ENCODE data around the gene CABLES2.
"Not testable (repeated sequence)": the region's sequence is repeated elsewhere in the genome, so short reads cannot be mapped to it uniquely, and the experiment has no call there.

CABLES2 gene

DNA sequence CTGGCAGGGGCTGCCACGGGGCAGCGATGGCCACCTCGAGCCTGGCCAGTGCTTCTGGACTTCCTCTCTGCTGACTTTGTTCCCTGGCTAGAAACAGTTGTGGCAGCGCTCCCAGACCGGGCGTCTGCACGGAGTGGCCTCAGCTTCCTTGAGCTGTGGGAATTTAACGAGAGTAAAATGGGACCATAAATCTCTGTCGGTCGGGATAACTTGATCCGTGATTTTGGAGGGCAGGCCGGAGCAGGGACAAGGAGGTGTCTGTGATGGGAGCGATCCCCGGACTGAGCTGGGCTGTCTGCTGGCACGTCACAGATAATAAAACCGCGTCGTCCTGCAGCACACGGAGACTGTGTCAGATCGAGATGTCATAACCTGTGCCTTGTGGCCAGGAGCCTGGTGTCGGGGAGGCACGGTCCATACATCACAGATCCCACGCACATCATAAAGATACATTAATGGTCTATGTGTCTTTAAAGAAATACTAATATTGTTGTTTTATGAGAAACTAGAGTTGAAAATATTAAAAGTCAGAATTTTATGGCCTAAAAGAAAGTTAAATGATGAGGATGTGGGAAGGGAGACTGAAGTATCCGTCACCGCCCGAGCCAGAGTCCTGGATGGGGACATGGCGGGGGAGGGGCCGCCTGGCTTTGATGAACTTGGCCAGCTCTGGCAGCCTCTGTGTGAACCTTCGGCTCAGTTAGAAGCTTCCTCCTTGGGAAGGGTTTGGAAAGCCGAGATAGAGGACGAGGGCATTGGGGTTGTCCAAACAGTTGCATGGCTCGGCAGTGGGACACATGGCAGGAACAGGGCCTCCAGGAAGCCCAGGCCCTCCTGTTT is 26.8 kb upstream of the CABLES2 start:
- DNase-seq = no peak

DNA sequence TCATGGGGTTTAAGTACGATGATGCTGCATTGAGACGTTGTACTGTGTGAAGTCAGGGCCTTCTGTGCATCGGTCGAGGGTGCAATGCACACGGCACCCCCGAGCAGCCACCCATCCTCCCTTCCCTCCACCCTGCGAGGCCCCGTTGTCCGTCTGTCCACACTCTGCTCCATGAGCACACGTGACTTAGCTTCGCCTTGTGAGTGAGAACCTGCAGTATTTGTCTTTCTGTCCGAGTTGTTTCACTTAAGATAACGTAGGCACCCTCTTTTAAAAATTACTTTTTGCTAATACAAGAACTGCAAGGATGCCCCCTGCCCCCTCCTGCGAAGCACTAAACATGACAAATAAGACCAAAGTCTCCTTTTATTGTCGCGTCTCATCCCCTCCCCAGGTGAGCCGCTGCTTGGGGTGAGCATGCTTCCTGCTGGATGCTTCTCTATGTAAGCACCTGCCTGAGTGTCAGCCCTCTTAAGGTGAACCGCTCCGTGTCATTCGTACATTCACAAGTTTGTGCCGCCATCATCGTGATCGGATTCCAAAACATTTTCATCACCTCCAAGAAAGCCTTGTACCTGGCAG is 23.9 kb upstream of the CABLES2 start:
- no peak for DNase-seq

DNA sequence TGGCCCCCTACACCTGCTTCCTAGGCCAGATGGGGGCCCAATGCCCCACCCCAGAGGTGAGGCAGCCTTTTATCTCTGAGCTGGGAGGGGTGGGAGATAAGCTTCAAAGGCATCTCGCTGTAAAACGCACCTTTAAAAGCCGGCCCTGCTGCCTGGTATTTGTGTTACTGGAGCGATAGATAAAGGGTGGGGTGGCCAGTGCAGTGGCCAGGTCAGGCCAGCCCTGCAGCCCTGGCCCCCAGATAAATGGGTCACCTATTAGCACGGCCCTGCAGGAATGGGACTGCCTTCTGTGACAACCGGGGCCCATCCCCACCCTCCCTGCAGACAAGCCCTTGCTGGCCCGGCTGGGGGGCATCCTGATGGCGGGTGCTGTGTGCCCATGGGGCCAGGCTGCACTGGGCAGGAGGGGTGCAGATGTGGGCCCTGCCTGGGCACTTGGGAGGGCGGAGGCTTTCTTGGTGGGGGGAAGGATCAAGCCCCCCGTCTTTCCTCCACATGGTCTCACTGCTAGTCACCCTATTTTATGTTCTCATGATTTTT is 23.3 kb upstream of the CABLES2 start:
- no peak for DNase-seq

DNA sequence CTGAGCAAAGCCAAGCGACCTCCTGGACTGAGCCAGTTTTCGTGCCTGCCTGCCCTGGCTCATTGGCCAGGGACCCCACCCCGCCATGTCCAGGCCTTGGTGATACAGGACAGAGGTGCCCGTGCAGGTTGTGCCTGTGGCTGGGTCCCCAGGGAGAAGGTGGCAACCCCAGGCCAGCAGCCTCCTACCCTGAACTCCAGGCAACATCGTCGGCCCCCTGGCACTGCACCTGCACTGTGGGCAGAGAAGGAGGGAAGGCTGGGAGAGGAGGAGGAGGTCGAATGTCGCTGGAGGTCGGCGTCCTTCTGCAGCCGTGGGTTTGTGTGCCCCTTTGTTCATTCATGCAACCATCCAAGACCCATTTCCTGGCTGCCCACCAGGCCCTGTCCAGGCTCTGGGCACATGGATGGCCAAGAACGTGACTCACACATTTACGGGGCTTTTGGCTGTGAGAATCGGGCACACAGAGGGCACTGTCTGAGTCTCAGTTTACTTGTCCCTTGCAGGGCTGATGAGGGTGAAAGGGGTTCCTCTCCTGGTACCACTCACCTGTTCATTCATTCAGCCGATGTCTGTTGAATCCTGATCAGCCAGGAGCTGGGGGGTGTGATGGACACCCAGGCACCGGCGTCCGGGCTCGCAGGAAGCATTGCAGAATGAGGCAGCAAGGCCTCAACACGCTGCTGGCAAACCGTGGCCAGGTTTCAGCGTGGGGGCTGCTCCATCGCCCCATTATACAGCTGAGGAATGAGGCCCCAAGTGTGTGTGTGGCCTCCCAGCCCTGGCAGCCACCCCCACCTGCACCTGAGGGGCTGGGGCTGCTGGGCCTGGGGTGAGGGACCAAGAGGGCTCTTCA is 22.6 kb upstream of the CABLES2 start:
- DNase-seq = no peak

DNA sequence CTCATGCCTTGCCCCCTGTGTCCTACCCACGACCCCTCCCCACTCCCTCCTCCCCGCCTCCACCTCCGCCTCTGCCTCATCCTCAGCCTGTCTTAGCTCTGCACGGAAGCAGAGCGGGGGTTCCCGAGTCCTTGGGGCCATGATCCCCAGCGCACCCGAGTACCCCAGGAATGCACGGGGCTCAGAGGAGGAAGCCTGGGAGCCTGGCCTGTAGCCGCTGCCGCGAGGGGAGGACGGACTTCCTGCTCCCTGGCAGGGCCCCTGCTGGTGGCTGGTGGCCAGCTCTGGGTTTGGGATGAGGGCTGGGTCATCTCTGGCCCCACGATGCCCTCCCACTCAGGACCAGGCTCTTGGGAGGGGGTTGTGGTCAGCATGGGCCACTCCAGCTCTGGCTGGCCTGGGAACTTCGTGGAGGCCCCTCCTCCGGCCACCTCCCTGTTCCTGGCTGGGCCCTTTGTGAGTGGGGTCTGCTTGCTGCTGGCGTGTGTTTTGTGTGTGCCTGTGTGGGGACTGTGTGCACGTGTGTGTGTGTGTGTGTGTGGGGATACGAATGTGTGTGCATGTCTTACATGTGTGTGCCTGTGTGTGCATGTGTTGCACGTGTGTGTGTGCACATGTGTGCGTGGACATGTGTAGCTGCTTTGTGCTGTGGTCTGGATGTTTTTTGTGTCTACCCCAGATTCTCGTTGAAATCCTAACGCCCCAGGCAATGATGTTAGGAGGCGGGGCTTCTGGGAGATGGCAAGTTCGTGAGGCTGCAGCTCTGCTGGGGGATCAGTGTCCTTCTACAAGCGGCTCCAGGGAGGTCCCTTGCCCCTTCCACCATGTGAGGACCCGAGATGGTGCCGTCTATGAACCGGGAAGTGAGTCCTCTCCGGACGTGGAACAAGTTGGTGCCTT is 21.6 kb upstream of the CABLES2 start:
- no peak for DNase-seq

DNA sequence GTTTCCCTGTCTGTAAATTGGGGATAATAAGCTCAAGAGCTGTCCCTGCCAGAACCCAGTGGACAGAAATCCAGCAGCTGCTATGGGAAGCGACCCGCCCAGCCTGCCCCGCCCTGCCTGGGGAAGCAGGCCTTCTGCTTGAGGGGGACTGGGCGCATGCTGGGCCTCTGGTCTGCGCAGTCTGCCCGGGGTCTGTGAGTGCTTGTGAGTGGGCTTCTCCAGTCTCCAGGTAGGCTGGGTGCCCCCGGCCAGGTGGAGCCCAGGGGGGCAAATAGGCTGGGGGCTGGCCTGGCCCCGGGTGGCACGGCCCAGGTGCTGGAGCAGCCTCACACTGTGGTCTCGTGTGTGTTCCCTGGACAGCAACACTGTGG is 20.9 kb upstream of the CABLES2 start:
- DNase-seq = no peak

DNA sequence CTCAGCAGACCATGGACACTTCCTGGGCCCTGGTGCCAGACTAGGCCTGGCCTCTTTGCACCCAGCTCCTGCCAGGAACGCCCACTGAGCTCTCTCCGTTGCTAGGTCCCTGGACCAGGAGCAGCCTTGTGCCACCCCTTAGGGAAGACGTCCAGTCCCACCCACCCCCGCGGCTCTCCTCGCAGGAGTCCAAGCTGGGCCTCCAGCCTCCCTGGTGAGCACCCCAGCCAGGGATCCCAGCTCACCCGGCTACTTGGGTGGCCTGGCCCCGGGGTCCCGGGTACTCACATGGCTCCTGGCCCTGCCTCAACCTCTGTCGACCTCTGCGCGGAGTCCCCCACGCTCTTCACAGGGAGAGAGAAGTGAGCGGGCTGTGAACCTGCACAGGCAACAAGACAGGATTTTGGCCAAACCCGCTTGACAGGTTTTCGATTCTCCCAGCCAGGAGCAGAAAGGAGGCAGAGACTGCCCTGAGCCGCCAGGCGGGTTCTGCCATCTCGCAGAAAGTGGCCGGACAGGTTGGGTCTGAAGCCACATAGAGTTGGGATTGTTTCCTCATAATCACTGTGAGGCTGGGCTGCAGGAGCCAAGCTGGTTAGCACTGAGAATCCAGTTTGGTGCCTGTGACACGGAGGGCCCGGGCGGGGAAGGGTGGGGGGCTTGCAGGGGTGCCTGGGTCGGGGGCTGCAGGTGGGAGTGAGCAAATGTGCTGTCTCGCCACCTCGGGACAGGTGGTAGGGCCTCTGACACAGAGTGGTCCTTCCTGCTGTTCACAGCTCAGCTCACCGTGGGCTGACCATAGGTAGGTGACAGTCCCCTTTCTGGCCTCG is 20.3 kb upstream of the CABLES2 start, which contains the start of gene RBBP8NL:
TSS of gene RBBP8NL (minus strand) at position 368 of the 830 bp plus-strand sequence. CDS start 7,892 bp downstream, outside the sequence.
- no peak for DNase-seq

DNA sequence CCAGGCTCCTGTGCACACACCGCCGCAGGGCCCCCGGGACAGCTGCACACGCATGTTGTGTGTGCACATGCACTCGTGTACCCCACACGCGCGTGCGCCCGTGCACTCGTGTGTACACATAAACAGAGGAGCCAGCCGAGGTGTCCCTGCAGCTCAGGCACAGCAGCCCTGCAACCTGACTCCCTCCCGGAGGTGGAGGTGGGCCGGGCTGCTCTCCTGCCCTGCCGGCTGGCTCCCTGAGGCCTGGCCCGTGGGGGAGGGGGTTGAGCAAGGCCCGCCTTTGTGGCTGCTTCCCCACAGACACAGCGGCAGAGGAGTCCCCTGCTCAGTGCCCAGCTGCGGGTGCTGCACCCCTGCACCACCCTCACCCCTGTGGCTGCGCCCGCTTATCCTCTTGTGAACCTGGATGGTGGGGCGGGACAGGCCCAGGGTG is 19.6 kb upstream of the CABLES2 start:
- DNase-seq = no peak

DNA sequence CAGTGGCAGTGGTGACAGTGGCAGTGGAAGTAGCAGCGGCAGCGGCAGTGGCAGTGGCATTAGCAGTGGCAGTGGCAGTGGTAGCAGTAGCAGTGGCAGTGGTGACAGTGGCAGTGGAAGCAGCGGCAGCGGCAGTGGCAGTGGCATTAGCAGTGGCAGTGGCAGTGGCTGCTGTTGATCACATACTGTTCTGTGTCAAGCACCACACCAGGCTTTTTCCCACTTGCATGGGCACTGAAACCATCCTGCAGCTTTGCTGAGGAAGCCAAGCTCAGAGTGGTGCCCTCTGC is 18.9 kb upstream of the CABLES2 start:
- DNase-seq = not testable (repeated sequence)

DNA sequence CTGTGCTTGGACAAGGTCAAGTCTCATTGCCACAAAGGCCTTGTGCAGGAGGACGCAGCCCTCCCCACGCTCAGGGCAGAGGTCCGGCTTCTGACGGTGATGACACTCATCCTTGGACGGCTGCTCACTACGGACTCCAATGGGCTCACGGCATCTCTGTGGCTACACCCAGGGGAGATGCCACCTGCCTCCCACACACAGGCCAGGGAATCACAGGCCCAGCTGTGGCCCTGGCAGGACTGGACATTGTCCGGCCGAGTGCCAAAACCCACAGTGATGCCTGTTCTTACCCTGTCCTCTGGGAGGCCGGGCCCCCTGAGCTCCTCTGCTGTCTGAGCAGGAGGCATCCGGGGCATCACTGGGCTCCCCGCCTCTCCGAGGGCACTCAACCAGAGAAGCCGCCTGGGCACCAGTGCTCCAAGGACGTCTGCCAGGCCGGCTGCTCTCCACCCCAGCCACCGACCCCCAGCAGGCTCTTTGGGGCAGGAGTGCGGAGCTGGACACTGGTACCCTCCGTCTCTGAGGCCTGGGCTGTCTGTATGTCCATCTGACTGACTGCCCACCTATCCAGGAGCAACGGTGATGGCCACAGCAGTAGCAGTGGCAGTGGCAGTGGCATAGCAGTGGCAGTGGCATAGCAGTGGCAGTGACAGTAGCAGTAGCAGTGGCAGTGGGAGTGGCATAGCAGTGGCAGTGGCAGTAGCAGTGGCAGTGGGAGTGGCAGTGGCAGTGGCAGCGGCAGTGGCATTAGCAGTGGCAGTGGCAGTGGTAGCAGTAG is 18.4 kb upstream of the CABLES2 start:
- no peak for DNase-seq

DNA sequence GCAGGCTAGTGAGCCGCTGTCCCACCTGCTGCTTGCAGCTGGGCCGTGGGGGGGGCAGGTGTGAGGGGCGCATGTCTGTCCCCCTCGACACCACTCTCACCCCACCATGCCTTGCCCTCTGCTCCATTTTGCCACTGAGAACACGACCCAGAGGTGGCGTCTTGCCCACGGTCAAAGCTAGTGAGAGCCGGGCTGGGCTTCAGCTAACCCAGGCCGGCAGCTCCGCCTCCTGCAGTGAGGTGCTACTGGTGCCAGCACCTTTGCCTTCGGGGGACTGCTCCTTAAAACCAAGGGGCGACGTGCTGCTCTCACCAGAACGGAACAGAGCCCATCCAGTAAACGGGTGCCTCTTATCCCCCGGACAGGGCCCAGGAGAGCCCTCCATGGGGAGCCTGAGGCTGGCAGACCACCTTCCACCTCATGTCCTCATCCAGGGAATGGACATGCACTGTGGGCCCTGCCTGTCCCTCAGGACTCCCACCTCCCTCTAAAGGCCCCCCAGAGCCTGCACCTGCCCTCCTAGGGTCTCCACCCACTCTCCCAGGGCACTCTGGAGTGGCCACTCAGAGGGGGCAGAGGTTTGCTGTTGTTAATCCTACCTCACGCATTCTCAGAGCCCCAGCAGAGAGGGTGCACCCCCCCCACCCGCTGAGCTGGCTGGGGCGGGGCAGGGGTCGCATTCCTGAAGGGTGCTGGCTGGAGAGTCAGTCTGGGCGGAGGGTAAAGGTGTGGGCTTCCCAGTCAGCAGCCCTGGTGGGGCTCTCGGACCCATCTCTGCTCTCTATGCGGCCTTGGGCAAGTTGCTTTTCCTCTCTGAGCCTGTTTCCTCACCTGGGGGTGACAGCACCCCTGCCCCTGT is 17.4 kb upstream of the CABLES2 start:
- no peak for DNase-seq

DNA sequence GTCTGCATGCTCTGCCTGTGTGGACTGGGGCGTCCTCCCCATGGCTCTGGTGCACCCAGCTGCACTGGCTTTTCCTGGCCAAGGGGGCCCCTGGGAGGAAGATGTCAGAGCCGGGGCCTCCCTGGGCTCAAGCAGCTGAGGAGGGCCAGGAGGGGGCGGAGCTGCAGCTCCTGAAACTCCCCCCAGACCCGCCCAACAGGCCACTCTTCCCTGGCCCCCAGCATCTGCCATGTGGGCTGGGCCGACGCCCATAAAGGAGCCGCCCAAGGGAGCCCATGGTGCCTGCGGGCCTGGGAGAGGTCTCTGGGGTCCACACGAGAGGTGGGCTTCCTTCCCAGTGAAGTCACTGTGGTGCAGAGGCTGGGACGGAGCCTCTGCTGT is 16.2 kb upstream of the CABLES2 start:
- DNase-seq = no peak

DNA sequence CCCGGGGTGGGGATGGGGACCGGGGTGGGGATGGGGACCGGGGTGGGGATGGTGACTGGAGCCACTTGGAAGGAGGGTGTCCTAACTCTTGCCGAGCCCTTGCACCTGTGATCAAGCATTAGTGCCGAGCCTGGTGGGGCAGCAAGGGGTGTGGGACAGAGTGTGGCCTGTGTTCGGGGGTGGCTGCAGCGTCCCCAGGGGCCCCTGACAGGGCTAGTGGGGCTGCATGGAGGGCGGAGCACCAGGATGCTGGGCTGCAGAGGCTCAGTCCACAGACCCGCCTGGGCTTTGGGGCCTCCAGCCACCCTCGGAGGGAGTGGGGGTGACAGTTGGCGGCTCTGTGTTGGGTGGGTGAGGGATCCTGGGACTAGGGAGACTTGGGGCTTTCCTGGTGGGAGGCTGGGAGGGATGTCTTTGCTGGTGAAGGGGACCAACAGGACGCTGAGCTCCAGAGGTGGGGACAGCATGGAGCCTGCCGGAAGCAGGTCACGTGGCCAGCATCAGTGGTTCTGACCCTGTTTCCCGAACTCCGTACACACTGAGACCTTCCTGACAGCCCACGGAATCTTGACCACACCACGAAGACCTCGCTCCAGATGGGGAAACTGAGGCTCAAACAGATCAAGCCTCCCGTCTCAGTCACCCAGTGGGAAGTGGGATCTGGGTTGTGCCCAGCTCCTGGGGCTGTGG is 15.7 kb upstream of the CABLES2 start:
- no peak for DNase-seq

DNA sequence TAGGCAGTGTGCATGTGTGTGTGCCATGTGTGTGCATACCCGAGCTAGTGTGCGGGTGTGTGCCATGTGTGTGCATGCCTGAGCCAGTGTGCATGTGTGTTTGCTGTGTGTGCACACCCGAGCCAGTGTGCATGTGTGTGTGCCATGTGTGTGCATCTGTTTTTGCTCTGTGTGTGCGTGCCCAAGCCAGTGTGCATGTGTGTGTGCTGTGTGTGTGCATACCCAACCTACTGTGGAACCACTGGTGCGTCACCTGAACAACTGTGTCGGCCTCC is 14.6 kb upstream of the CABLES2 start:
- no peak for DNase-seq

DNA sequence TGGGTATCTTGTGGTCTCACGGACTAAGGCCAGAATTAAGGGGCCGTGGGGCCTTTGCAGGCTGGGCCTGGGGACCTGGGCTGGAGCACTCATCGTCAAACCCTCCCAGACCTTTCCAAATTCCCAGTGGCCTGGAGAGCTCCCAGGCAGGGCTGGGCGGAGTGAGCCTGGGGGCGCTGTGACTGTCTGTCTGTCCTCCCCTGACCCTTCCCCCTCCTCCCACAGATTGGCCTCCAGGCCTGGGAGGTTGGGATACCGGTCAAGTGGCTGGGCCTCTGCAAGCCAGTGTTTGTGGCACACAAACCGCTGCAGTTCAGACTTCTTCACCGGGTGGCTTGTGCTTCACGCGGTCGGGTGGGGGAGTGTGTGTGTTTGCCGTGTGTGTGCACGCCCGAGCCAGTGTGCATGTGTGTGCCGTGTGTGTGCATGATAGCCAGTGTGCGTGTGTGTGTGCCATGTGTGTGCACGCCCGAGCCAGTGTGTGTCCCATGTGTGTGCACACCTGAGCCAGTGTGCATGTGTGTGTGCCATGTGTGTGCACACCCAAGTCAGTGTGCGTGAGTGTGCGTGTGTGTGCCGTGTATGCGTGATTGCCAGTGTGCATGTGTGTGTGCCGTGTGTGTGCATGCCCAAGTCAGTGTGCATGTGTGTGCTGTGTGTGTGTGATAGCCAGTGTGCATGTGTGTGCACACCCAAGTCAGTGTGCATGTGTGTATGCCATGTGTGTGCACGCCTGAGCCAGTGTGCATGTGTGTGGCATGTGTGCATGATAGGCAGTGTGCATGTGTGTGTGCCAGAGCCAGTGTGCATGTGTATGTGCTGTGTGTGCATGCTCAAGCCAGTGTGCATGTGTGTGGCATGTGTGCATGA is 14.0 kb upstream of the CABLES2 start:
- DNase-seq = no peak

DNA sequence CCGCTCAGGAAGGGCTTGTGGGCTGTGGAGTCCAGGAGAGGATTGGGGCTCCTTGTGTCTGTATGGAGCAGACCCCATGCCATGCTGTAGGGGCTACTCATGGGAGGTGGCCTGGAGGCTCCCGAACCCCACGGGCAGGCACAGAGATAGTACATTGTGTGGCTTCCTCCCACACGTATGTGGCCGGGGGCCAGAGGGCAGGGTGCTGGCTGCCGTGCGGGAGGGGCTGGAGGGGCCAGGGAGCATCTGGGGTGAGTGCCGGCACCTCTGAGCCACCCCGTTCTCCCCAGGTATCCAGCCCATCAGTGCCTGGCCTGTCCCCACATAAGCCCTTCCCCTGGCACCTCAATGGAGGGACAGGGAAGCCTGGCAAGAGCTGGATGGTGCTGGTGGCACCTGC is 12.7 kb upstream of the CABLES2 start:
- no peak for DNase-seq

DNA sequence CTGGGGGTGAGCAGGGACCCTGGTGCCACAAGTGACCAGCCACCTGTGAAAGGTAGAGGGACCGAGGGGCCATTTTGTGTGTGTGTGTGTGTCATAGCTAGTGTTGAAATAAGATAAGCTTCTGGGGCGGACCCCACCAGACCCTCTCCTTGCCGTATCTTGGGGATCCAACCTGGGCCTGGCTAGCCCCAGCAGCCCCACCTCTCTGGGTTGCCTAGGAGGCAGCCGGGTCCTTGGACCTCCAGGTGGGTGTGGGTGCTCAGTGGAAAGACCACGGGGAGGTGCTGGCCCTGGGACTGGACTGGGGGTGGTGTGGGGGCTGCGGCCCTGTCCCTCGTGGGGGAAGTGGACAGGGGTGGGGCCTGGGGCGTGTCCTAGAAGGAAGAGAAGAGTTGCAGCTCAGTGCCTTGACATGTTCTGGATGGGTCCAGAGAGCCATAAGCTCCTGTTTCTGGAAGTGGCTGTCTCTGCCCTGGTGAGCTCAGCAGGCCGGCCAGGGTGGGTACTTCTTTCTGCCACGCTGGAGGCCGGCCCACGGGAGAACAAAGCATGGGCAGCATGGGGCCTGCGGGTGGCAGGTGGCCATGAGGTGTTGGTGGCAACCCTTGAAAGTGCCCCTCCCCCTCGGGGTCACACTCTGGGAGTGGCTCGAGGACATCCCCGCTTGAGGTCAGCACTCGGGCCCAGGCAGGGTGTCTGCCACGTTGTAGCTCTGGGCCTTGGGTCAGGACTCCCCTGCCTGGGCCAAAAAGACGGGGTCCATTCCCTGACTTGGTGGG is 11.8 kb upstream of the CABLES2 start:
- DNase-seq = no peak
